ENCODE measurements around the gene CDH13. TPM values are rescaled to one million over a fixed set of nuclear protein-coding genes. Genes with fewer than 3 reads are reported as not detected.

Gene CDH13
- total and polyA plus RNA-seq, 9 donors: 1.9 to 34.2 (median 4.8) TPM

GRCh38 chr16:83804366-83804765 is 1177.6 kb downstream of the CDH13 start:
- intact Hi-C loops (cut with DNase I): no loop called here
- TF ChIP-seq POLR2A (IDR thresholded peaks at IDR 0.05) (no peak), CTCF (IDR thresholded peaks at IDR 0.05) (no peak), EP300 (IDR thresholded peaks at IDR 0.05) (no peak)
- H3K36me3 ChIP-seq: no peaks in the 10 kb centered on the region
- H3K4me1 ChIP-seq (ENCODE audit: insufficient read depth): peaks cover 11% of the 10 kb centered on the region
- H3K27ac ChIP-seq: no peak overlapping the region
- DNase-seq: no peak
- H3K4me3 ChIP-seq: no peak overlapping the region
- 92 to 100% (median 96%) methylated on average over 5 of the region's 5 CpGs for WGBS, 3 donors
- no peaks in the 10 kb centered on the region for H3K27me3 ChIP-seq
- no peaks in the 10 kb centered on the region for H3K9me3 ChIP-seq

GRCh38 chr16:83806036-83806435 is 1179.3 kb downstream of the CDH13 start:
- TF ChIP-seq POLR2A (IDR thresholded peaks at IDR 0.05): no peak
- no peak for TF ChIP-seq EP300 (IDR thresholded peaks at IDR 0.05)
- TF ChIP-seq CTCF (IDR thresholded peaks at IDR 0.05): no peak
- Histone ChIP-seq H3K4me3 (no peak overlapping the region), H3K27ac (no peak overlapping the region), H3K9me3 (no peaks in the 10 kb centered on the region), H3K36me3 (no peaks in the 10 kb centered on the region), H3K27me3 (no peaks in the 10 kb centered on the region), H3K4me1 (ENCODE audit: insufficient read depth) (peaks cover 11% of the 10 kb centered on the region)
- intact Hi-C loops (cut with DNase I): no loop called here
- 31 to 49% (median 35%) methylated on average over 5 of the region's 5 CpGs for WGBS, 3 donors
- no peak for DNase-seq

GRCh38 chr16:83806731-83807130 is 1180.0 kb downstream of the CDH13 start:
- Histone ChIP-seq H3K27ac (no peak overlapping the region), H3K27me3 (no peaks in the 10 kb centered on the region), H3K4me3 (no peak overlapping the region), H3K36me3 (no peaks in the 10 kb centered on the region), H3K4me1 (ENCODE audit: insufficient read depth) (peaks cover 11% of the 10 kb centered on the region), H3K9me3 (no peaks in the 10 kb centered on the region)
- no peak for DNase-seq
- intact Hi-C loops (cut with DNase I): no loop called here
- TF ChIP-seq POLR2A (IDR thresholded peaks at IDR 0.05) (no peak), EP300 (IDR thresholded peaks at IDR 0.05) (no peak), CTCF (IDR thresholded peaks at IDR 0.05) (no peak)
- WGBS, 3 donors: 89 to 92% (median 90%) methylated on average over 6 of the region's 6 CpGs

- Histone ChIP-seq H3K4me3 (peak overlapping the region; percentile 72), H3K9me3 (no peaks in the 10 kb centered on the region), H3K27ac (peak overlapping the region; percentile 30 to 64), H3K4me1 (ENCODE audit: insufficient read depth) (peaks cover 11% of the 10 kb centered on the region), H3K27me3 (no peaks in the 10 kb centered on the region), H3K36me3 (no peaks in the 10 kb centered on the region)
- DNase-seq: no peak
- WGBS, 3 donors: 77 to 85% (median 80%) methylated on average over 8 of the region's 8 CpGs
- TF ChIP-seq POLR2A (IDR thresholded peaks at IDR 0.05) (no peak), CTCF (IDR thresholded peaks at IDR 0.05) (no peak), EP300 (IDR thresholded peaks at IDR 0.05) (no peak)
- intact Hi-C loops (cut with DNase I): no loop called here
These were observed 1180.5 kb downstream of the CDH13 start for GRCh38 chr16:83807327-83807709.
